ENCODE results near the gene MYO3A. TPM values are rescaled to one million over a fixed set of nuclear protein-coding genes. Genes with fewer than 3 reads are reported as not detected.

The MYO3A gene
- not detected for total RNA-seq

GRCh38 chr10:25933653-25934608 lies at the start of gene MYO3A:
Gene MYO3A (plus strand): TSS chr10:25934229. CDS start chr10:25952111, 17,882 bp downstream.
- H3K4me1 ChIP-seq: peaks cover 5 to 6% of the 10 kb centered on the region in 2 donors
- intact Hi-C loops (cut with DNase I): no loop called here
- H3K4me3 ChIP-seq: peak within 1 kb of the TSS; percentile 58 to 61
- TF ChIP-seq, protein P1, sequence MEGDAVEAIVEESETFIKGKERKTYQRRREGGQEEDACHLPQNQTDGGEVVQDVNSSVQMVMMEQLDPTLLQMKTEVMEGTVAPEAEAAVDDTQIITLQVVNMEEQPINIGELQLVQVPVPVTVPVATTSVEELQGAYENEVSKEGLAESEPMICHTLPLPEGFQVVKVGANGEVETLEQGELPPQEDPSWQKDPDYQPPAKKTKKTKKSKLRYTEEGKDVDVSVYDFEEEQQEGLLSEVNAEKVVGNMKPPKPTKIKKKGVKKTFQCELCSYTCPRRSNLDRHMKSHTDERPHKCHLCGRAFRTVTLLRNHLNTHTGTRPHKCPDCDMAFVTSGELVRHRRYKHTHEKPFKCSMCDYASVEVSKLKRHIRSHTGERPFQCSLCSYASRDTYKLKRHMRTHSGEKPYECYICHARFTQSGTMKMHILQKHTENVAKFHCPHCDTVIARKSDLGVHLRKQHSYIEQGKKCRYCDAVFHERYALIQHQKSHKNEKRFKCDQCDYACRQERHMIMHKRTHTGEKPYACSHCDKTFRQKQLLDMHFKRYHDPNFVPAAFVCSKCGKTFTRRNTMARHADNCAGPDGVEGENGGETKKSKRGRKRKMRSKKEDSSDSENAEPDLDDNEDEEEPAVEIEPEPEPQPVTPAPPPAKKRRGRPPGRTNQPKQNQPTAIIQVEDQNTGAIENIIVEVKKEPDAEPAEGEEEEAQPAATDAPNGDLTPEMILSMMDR (IDR thresholded peaks at IDR 0.05): no peak
- DNase-seq (ENCODE audit: low spot score in 2 of 2): no peak
- no peaks in the 10 kb centered on the region for H3K36me3 ChIP-seq
- H3K27ac ChIP-seq: no peak within 1 kb of the TSS
- no peaks in the 10 kb centered on the region for H3K27me3 ChIP-seq
- H3K9me3 ChIP-seq: no peaks in the 10 kb centered on the region

- no peak for DNase-seq (ENCODE audit: low spot score in 2 of 2)
- intact Hi-C loops (cut with DNase I): no loop called here
- H3K27ac ChIP-seq: no peak overlapping the region
- H3K27me3 ChIP-seq: no peaks in the 10 kb centered on the region
- H3K36me3 ChIP-seq: no peaks in the 10 kb centered on the region
- H3K4me3 ChIP-seq: no peak overlapping the region
- H3K9me3 ChIP-seq: peaks cover 0 to 3% of the 10 kb centered on the region in 2 donors
- no peaks in the 10 kb centered on the region for H3K4me1 ChIP-seq
- TF ChIP-seq, protein P1 (IDR thresholded peaks at IDR 0.05): no peak
Observed at GRCh38 chr10:25888627-25889026, 45.4 kb upstream of the MYO3A start.

GRCh38 chr10:25890995-25891394 lies 43.0 kb upstream of the MYO3A start:
- H3K4me3 ChIP-seq: no peak overlapping the region
- TF ChIP-seq, protein P1 (IDR thresholded peaks at IDR 0.05): no peak
- peaks cover 0 to 3% of the 10 kb centered on the region in 2 donors for H3K9me3 ChIP-seq
- no peaks in the 10 kb centered on the region for H3K36me3 ChIP-seq
- no peak for DNase-seq (ENCODE audit: low spot score in 2 of 2)
- no peaks in the 10 kb centered on the region for H3K4me1 ChIP-seq
- H3K27ac ChIP-seq: no peak overlapping the region
- no peaks in the 10 kb centered on the region for H3K27me3 ChIP-seq
- intact Hi-C loops (cut with DNase I): no loop called here

- Histone ChIP-seq H3K9me3 (peaks cover 0 to 3% of the 10 kb centered on the region in 2 donors), H3K4me1 (no peaks in the 10 kb centered on the region), H3K4me3 (no peak overlapping the region), H3K27ac (no peak overlapping the region), H3K36me3 (no peaks in the 10 kb centered on the region), H3K27me3 (no peaks in the 10 kb centered on the region)
- TF ChIP-seq, protein P1 (IDR thresholded peaks at IDR 0.05): no peak
- DNase-seq (ENCODE audit: low spot score in 2 of 2): no peak
- intact Hi-C loops (cut with DNase I): no loop called here
Observed at GRCh38 chr10:25895856-25896255, 38.2 kb upstream of the MYO3A start.

DNA sequence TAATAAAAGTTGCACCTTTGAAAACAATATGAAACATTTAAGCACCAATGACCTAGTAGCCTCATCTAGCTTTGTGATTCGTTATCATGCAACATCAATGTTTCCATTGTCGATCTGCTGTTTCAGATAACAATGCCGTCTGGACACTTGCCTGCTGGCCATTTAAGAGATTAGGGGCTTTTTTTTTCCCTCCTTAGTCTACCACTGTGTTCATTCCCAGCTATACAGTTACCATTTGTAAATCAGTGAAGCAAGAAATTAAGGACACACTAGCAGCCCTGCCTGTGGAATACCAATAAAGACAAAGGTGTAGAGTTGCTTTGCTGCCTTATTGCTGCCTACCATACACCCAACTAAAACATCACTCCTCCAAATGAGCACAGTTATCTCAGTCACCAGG lies 37.6 kb upstream of the MYO3A start:
- H3K4me3 ChIP-seq: no peak overlapping the region
- TF ChIP-seq, protein P1 (IDR thresholded peaks at IDR 0.05): no peak
- peaks cover 0 to 1% of the 10 kb centered on the region in 2 donors for H3K9me3 ChIP-seq
- H3K36me3 ChIP-seq: no peaks in the 10 kb centered on the region
- intact Hi-C loops (cut with DNase I): no loop called here
- H3K27me3 ChIP-seq: no peaks in the 10 kb centered on the region
- no peak overlapping the region for H3K27ac ChIP-seq
- no peaks in the 10 kb centered on the region for H3K4me1 ChIP-seq
- no peak for DNase-seq (ENCODE audit: low spot score in 2 of 2)
